Fibroblast of the aortic adventitia (primary cell): ENCODE data around the gene CECR2. TPM values are rescaled to one million over a fixed set of nuclear protein-coding genes. Genes with fewer than 3 reads are reported as not detected.
"Not testable (repeated sequence)": the region's sequence is repeated elsewhere in the genome, so short reads cannot be mapped to it uniquely, and the experiment has no call there.

ENCODE experiments used
- DNase-seq: peaks from one replicate; pipeline ENCODE4 v3.0.0-alpha.2; 2010; ENCODE audit warnings: low read depth
- H3K4me3 ChIP-seq: 2 replicates; pipeline ENCODE4 v1.5.1; 2011; ENCODE audit warnings: low read depth, mild to moderate bottlenecking, control low read depth, low read length, moderate library complexity
- CTCF ChIP-seq: IDR thresholded peaks from 2 replicates; pipeline ENCODE4 v1.5.1; 2011; ENCODE audit warnings: mild to moderate bottlenecking, low read length, control low read depth, inconsistent platforms; ENCODE audit not compliant: insufficient read depth
- total RNA-seq: library from RNA; depleted of rRNA; stranded (reverse); fragments of >200 nt; gene quantifications from 2 replicates; pipeline ENCODE4 v1.2.3, GENCODE V29; 2012; ENCODE audit warnings: low replicate concordance

CECR2 gene
- total RNA-seq, 1 donor = not detected

GRCh38 chr22:17552737-17553136, 183.5 kb downstream of the CECR2 start:
- TF ChIP-seq CTCF = no peak
- H3K4me3 ChIP-seq = no peak overlapping the region
- no peak for DNase-seq

GRCh38 chr22:17554814-17555213, 185.6 kb downstream of the CECR2 start:
- DNase-seq = no peak
- TF ChIP-seq CTCF = no peak
- H3K4me3 ChIP-seq = no peak overlapping the region

GRCh38 chr22:17559188-17559587, 189.9 kb downstream of the CECR2 start:
- DNase-seq = no peak
- no peak for TF ChIP-seq CTCF
- no peak overlapping the region for H3K4me3 ChIP-seq

- TF ChIP-seq CTCF = no peak
- no peak for DNase-seq
- H3K4me3 ChIP-seq = no peak within 1 kb of the TSS
Measured at GRCh38 chr22:17562906-17563870, 193.9 kb downstream of the CECR2 start, which contains the start of gene SLC25A18. Gene SLC25A18, plus strand, starts transcription at chr22:17563498. Its CDS starts 16,447 bp downstream, at chr22:17579945.

GRCh38 chr22:17563936-17564391, 194.7 kb downstream of the CECR2 start:
- TF ChIP-seq CTCF = peak; percentile 7
- peak; percentile 73 for DNase-seq
- H3K4me3 ChIP-seq = no peak overlapping the region

- not testable (repeated sequence) for DNase-seq, H3K4me3 ChIP-seq
Measured at GRCh38 chr22:17566016-17566687, 196.9 kb downstream of the CECR2 start.

GRCh38 chr22:17566776-17567175, 197.5 kb downstream of the CECR2 start:
- no peak for DNase-seq
- TF ChIP-seq CTCF = no peak
- H3K4me3 ChIP-seq = no peak overlapping the region
